HEK293T (cell line): ENCODE data around the gene UPK2.

ENCODE experiments used
- CTBP1 ChIP-seq: fragments of 450-650 bp; IDR thresholded peaks from 2 replicates; pipeline ENCODE4 v1.6.1; 2016; ENCODE audit warnings: borderline replicate concordance
- ELF4 ChIP-seq: fragments of 450-650 bp; IDR thresholded peaks from 2 replicates; pipeline ENCODE4 v1.6.1; 2017; ENCODE audit warnings: antibody characterized with exemption
- FOXA1 ChIP-seq: fragments of 450-650 bp; IDR thresholded peaks from 2 replicates; pipeline ENCODE4 v1.6.1; 2016; ENCODE audit warnings: mild to moderate bottlenecking
- FOXK2 ChIP-seq: fragments of 450-650 bp; IDR thresholded peaks from 2 replicates; pipeline ENCODE4 v1.6.1; 2016; ENCODE audit warnings: mild to moderate bottlenecking
- FOXM1 ChIP-seq: fragments of 450-650 bp; IDR thresholded peaks from 2 replicates; pipeline ENCODE4 v1.6.1; 2017; ENCODE audit warnings: mild to moderate bottlenecking, borderline replicate concordance
- LEF1 ChIP-seq: fragments of 450-650 bp; IDR thresholded peaks from 2 replicates; pipeline ENCODE4 v1.6.1; 2017; ENCODE audit warnings: mild to moderate bottlenecking, borderline replicate concordance
- NFRKB ChIP-seq: fragments of 450-650 bp; IDR thresholded peaks from 2 replicates; pipeline ENCODE4 v1.6.1; 2016; ENCODE audit warnings: mild to moderate bottlenecking, moderate library complexity
- PKNOX1 ChIP-seq: fragments of 450-650 bp; IDR thresholded peaks from 2 replicates; pipeline ENCODE4 v1.6.1; 2016
- SP1 ChIP-seq: fragments of 450-650 bp; IDR thresholded peaks from 2 replicates; pipeline ENCODE4 v1.6.1; 2017
- SUZ12 ChIP-seq: fragments of 450-650 bp; IDR thresholded peaks from 2 replicates; pipeline ENCODE4 v1.6.1; 2016; ENCODE audit warnings: mild to moderate bottlenecking
- TARDBP ChIP-seq: fragments of 450-650 bp; IDR thresholded peaks from 2 replicates; pipeline ENCODE4 v1.6.1; 2016
- ZNF384 ChIP-seq: fragments of 450-650 bp; IDR thresholded peaks from 2 replicates; pipeline ENCODE4 v1.6.1; 2016

- TF ChIP-seq SP1 (no peak), FOXA1 (no peak), FOXK2 (no peak), LEF1 (no peak), CTBP1 (no peak), ZNF384 (no peak), SUZ12 (no peak), FOXM1 (no peak), ELF4 (no peak), TARDBP (no peak), NFRKB (no peak), PKNOX1 (no peak)
These were observed 44.0 kb upstream of the UPK2 start for GRCh38 chr11:118911880-118912741.
